K562 (cell line): Measurements from ENCODE around the gene OLR1. TPM values are rescaled to one million over a fixed set of nuclear protein-coding genes. Genes with fewer than 3 reads are reported as not detected.
A peak's percentile ranks its signal among the peaks of the same experiment; 100 is the strongest.

Experiments used
- ATAC-seq: fragments of 200-7000 bp; cut with Tn5 transposase; 3 replicates; pipeline ENCODE4 v1.9.1; 2020; ENCODE audit warnings: moderate library complexity
- BruUV-seq: library from RNA; stranded (reverse); fragments of 400-500 nt; replicated peaks from 2 replicates; lab custom pipeline; 2021; lab: Mats Ljungman, UMichigan
- CTCF ChIA-PET: fragments of 300-600 bp; formaldehyde crosslinking; extraction: SDS; loops from one replicate; lab custom pipeline; 2021; ENCODE audit warnings: low intra/inter-chr PET ratio; lab: Yijun Ruan, JAX
- POLR2A ChIA-PET: fragments of 300-600, 350-650 bp; sonication (Branson Sonifier 250); formaldehyde crosslinking; extraction: SDS; loops from one replicate; lab custom pipeline; 2021; ENCODE audit warnings: antibody characterized with exemption, inconsistent platforms; lab: Yijun Ruan, JAX
- DNase-seq, 4 experiments: peaks; one replicate each; pipeline versions ENCODE4 v3.0.0 to v3.0.0-alpha.2; 2011 to 2018; ENCODE audit warnings: low spot score in 3 of 4, mixed read lengths in 3 of 4; ENCODE audit errors: extremely low read depth in 1 of 4
- FAIRE-seq: peaks from 2 replicates; lab custom pipeline; 2011; peaks lifted over from hg19 to GRCh38; lab: Jason Lieb, UNC
- H2AFZ ChIP-seq: 2 replicates; pipeline ENCODE4 v1.6.0; 2011; ENCODE audit warnings: low read depth, low read length, control low read depth, inconsistent platforms
- H3K27ac ChIP-seq: fragments of 200-600 bp; 3 replicates; pipeline ENCODE4 v1.8.0; 2011; ENCODE audit warnings: low read depth, mild to moderate bottlenecking, control low read depth, inconsistent platforms, low read length, moderate library complexity, mixed read lengths; ENCODE audit errors: extremely low read depth
- H3K27me3 ChIP-seq, 2 experiments: fragments of 300-600 bp in 1 of 2; 2 replicates in 1 of 2; 3 replicates in 1 of 2; pipeline versions ENCODE4 v1.6.0 to v1.8.0; 2011; ENCODE audit warnings: inconsistent platforms in 2 of 2, low read length in 2 of 2, mild to moderate bottlenecking in 1 of 2, mixed read lengths in 1 of 2, moderate library complexity in 1 of 2; ENCODE audit not compliant: control insufficient read depth in 2 of 2, insufficient read depth in 2 of 2
- H3K36me3 ChIP-seq: fragments of 300-600 bp; 3 replicates; pipeline ENCODE4 v1.8.0; 2011; ENCODE audit warnings: mild to moderate bottlenecking, low read length, inconsistent platforms; ENCODE audit not compliant: control insufficient read depth, insufficient read depth
- H3K4me1 ChIP-seq, 2 experiments: fragments of 200-600 bp in 1 of 2; replicated peaks in 1 of 2; 2 replicates in 1 of 2; 3 replicates in 1 of 2; pipeline versions ENCODE4 v1.5.1 to v1.8.0; 2011; ENCODE audit warnings: inconsistent platforms in 2 of 2, low read length in 2 of 2, mild to moderate bottlenecking in 1 of 2, mixed read lengths in 1 of 2, moderate library complexity in 1 of 2; ENCODE audit not compliant: control insufficient read depth in 2 of 2, insufficient read depth in 2 of 2
- H3K4me2 ChIP-seq: 2 replicates; pipeline ENCODE4 v1.6.1; 2011; ENCODE audit warnings: low read length, control low read depth, inconsistent platforms, mixed read lengths; ENCODE audit not compliant: insufficient read depth
- H3K4me3 ChIP-seq: fragments of 200-600 bp; sonication (generic), shearing (Covaris generic); 2 replicates; pipeline ENCODE4 v1.5.1; 2016; ENCODE audit warnings: control low read depth, inconsistent platforms
- H3K79me2 ChIP-seq: fragments of 200-600 bp; 3 replicates; pipeline ENCODE4 v1.8.0; 2011; ENCODE audit warnings: low read length, inconsistent platforms; ENCODE audit not compliant: control insufficient read depth, insufficient read depth
- H3K9ac ChIP-seq, 2 experiments: 2 replicates each; pipeline versions ENCODE4 v1.6.0 to v1.6.1; 2011; ENCODE audit warnings: low read depth in 2 of 2, low read length in 2 of 2, control low read depth in 1 of 2, inconsistent platforms in 1 of 2, mild to moderate bottlenecking in 1 of 2, mixed read lengths in 1 of 2; ENCODE audit not compliant: insufficient read depth in 1 of 2
- H3K9me1 ChIP-seq: one replicate; pipeline ENCODE4 v1.6.0; 2011; ENCODE audit warnings: inconsistent platforms, mild to moderate bottlenecking, low read length, moderate library complexity; ENCODE audit not compliant: control insufficient read depth, insufficient read depth
- H3K9me3 ChIP-seq: replicated peaks from 2 replicates; pipeline ENCODE4 v1.5.1; 2011; ENCODE audit warnings: low read depth, low read length, inconsistent platforms; ENCODE audit not compliant: control insufficient read depth, insufficient read depth
- H4K20me1 ChIP-seq: replicated peaks from 2 replicates; pipeline ENCODE4 v1.6.1; 2011; ENCODE audit warnings: low read length, inconsistent platforms, mixed read lengths; ENCODE audit not compliant: control insufficient read depth, insufficient read depth
- ARHGAP35 ChIP-seq: fragments of 450-650 bp; IDR thresholded peaks from 2 replicates; pipeline ENCODE4 v1.6.1; 2018; ENCODE audit not compliant: partially characterized antibody
- ARID1B ChIP-seq: fragments of 450-650 bp; IDR thresholded peaks from 2 replicates; pipeline ENCODE4 v1.6.1; 2016; ENCODE audit warnings: antibody characterized with exemption, mild to moderate bottlenecking, inconsistent platforms
- C11orf30 ChIP-seq: fragments of 450-650 bp; IDR thresholded peaks from 2 replicates; pipeline ENCODE4 v1.6.1; 2016; ENCODE audit warnings: low read depth, mild to moderate bottlenecking
- DPF2 ChIP-seq: fragments of 450-650 bp; IDR thresholded peaks from 2 replicates; pipeline ENCODE4 v1.6.1; 2016
- E2F3 ChIP-seq: fragments of 250-450 bp; sonication (Bioruptor Pico); IDR thresholded peaks from 2 replicates; pipeline ENCODE4 v1.4.0; 2020; ENCODE audit warnings: mild to moderate bottlenecking
- NR2C1 ChIP-seq, 2 experiments: fragments of 450-650 bp; IDR thresholded peaks; 2 replicates each; pipeline ENCODE4 v1.6.1; 2017; ENCODE audit warnings: mild to moderate bottlenecking in 2 of 2, antibody characterized with exemption in 1 of 2, inconsistent platforms in 1 of 2, missing compliant biosample characterization in 1 of 2, missing genetic modification characterization in 1 of 2
- SIRT6 ChIP-seq: IDR thresholded peaks from one replicate; pipeline ENCODE4 v1.6.1; 2012; ENCODE audit warnings: low read depth, mild to moderate bottlenecking, control low read depth, inconsistent platforms, low read length, moderate library complexity
- SMAD3 ChIP-seq: fragments of 450-650 bp; formaldehyde crosslinking; conservative IDR thresholded peaks from 2 replicates; pipeline ENCODE4 v1.4.0; 2020; ENCODE audit warnings: mild to moderate bottlenecking
- SMARCE1 ChIP-seq: fragments of 450-650 bp; IDR thresholded peaks from 2 replicates; pipeline ENCODE4 v1.7.1; 2016; ENCODE audit warnings: mild to moderate bottlenecking
- ZKSCAN3 ChIP-seq: fragments of 250-450 bp; sonication (Bioruptor Pico); IDR thresholded peaks from 2 replicates; pipeline ENCODE4 v1.4.0; 2020
- WGBS: fragments of 100-300 bp; shearing (Covaris generic); methylation state at CpG from one replicate; pipeline ENCODE4 v1.1.6; 2016; ENCODE audit warnings: low coverage, mixed read lengths; ENCODE audit not compliant: insufficient coverage; ENCODE audit errors: missing lambda C conversion rate; 5-methylcytosine and 5-hydroxymethylcytosine counted together
- in situ Hi-C: fragments of 300-500 bp; cut with MboI; formaldehyde crosslinking; loops from 4 replicates; pipeline ENCODE4 v1.15.0; 2018; ENCODE audit warnings: inconsistent platforms, mixed read lengths
- intact Hi-C: fragments of 100-400 bp; cut with micrococcal nuclease; formaldehyde crosslinking; loops from 2 replicates; pipeline ENCODE4 v1.14.2; 2022
- polyA plus RNA-seq, 8 experiments: library from polyadenylated mRNA; depleted of rRNA in 4 of 8; stranded (reverse) in 5 of 8; unstranded in 3 of 8; fragments of >200 nt; fragmentation: Nextera tagmentation in 2 of 8; fragmentation: Illumina TruSeq in 1 of 8; extraction: Ambion mirVana in 2 of 8; extraction: Trizol in 1 of 8; gene quantifications; 2 replicates each; pipeline versions ENCODE4 v1.2.1 to v1.2.3, GENCODE V29; 2011 to 2014; ENCODE audit warnings: inconsistent platforms in 1 of 8, missing spikeins in 1 of 8
- total RNA-seq, 7 experiments: library from RNA; depleted of rRNA in 6 of 7; stranded (reverse); fragments of >200 nt in 6 of 7; fragmentation: Illumina TruSeq in 2 of 7; extraction: Trizol in 2 of 7; gene quantifications; 2 replicates each; pipeline versions ENCODE4 v1.2.1 to v1.2.3, GENCODE V29; 2011 to 2021; ENCODE audit warnings: low replicate concordance in 1 of 7
- TF ChIP-seq, protein P1 (sequence below): fragments of 250-450 bp; sonication (Bioruptor Pico); IDR thresholded peaks from 2 replicates; pipeline ENCODE4 v1.5.0; 2021
- TF ChIP-seq, protein P2 (sequence below), 2 experiments: fragments of 450-650 bp in 1 of 2; sonication (generic) in 1 of 2; formaldehyde crosslinking in 1 of 2; IDR thresholded peaks; 2 replicates each; pipeline versions ENCODE4 v1.7.1 to v1.9.0; 2016 to 2022; ENCODE audit warnings: inconsistent platforms in 1 of 2, mild to moderate bottlenecking in 1 of 2, missing genetic modification reagents in 1 of 2

Gene OLR1
- total and polyA plus RNA-seq, 9 of the 15 experiments (the other 6 are each of a cell fraction or from before 2014, with no cell fraction given): not detected

DNA sequence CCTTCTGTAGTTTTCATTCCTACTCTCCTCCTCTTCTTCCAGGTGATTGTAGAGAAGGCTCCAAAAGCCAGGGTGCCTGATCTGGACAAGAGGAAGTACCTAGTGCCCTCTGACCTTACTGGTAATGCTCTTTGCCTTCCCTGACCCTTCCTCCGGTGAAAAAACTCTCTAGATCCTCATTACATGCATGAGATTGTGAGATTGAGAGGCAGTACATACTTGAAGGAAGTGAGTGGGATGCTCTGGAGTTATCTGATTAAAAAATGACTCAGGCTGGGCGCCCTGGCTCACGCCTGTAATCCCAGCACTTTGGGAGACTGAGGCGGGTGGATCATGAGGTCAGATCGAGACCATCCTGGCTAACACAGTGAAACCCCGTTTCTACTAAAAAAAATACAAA lies 46.1 kb upstream of the OLR1 start:
- no peak for ATAC-seq
- ChIA-PET CTCF (no interaction called here), POLR2A (no interaction called here)
- no peak overlapping the region for H3K9ac ChIP-seq
- intact Hi-C loops (no loop called here), in situ Hi-C loops (no loop called here)
- peaks cover 9 to 10% of the 10 kb centered on the region in 2 experiments for H3K4me1 ChIP-seq
- no peak for FAIRE-seq
- peaks cover 18% of the 10 kb centered on the region for H3K79me2 ChIP-seq
- H3K27ac ChIP-seq: no peak overlapping the region
- 48% methylated on average over 6 of the region's 6 CpGs for WGBS
- BruUV-seq: no TSS peak
- peak in 2 of 4 experiments; percentile 7 to 21 for DNase-seq
- peaks cover 10% of the 10 kb centered on the region; the same call in 2 of the 3 replicates for H3K36me3 ChIP-seq
- no peaks in the 10 kb centered on the region for H4K20me1 ChIP-seq
- H3K4me3 ChIP-seq: no peak overlapping the region
- no peaks in the 10 kb centered on the region for H3K27me3 ChIP-seq
- no peak overlapping the region for H3K4me2 ChIP-seq
- no peak overlapping the region for H2AFZ ChIP-seq
- H3K9me1 ChIP-seq: no peaks in the 10 kb centered on the region
- no peaks in the 10 kb centered on the region for H3K9me3 ChIP-seq
- no peak for TF ChIP-seq ARHGAP35
- TF ChIP-seq E2F3 (CRISPR knock-in tag): no peak
- TF ChIP-seq SIRT6: no peak
- peak; percentile 26; the same call in 1 of the 2 replicates for TF ChIP-seq NR2C1 (IDR thresholded peaks at IDR 0.05)
- TF ChIP-seq NR2C1 (tag; IDR thresholded peaks at IDR 0.05): 0 out of 2 replicates have a peak, but pooled peaks have one; percentile 31
- no peak for TF ChIP-seq ZKSCAN3 (CRISPR knock-in tag)
- TF ChIP-seq, protein P1, sequence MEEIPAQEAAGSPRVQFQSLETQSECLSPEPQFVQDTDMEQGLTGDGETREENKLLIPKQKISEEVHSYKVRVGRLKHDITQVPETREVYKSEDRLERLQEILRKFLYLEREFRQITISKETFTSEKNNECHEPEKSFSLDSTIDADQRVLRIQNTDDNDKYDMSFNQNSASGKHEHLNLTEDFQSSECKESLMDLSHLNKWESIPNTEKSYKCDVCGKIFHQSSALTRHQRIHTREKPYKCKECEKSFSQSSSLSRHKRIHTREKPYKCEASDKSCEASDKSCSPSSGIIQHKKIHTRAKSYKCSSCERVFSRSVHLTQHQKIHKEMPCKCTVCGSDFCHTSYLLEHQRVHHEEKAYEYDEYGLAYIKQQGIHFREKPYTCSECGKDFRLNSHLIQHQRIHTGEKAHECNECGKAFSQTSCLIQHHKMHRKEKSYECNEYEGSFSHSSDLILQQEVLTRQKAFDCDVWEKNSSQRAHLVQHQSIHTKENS (CRISPR knock-in tag): no peak
- 0 out of 2 replicates have a peak, but pooled peaks have one; percentile 22 for TF ChIP-seq DPF2
- TF ChIP-seq C11orf30: no peak
- peak; percentile 23; the same call in 1 of the 2 replicates for TF ChIP-seq ARID1B
- TF ChIP-seq SMAD3: no peak
- TF ChIP-seq, protein P2, sequence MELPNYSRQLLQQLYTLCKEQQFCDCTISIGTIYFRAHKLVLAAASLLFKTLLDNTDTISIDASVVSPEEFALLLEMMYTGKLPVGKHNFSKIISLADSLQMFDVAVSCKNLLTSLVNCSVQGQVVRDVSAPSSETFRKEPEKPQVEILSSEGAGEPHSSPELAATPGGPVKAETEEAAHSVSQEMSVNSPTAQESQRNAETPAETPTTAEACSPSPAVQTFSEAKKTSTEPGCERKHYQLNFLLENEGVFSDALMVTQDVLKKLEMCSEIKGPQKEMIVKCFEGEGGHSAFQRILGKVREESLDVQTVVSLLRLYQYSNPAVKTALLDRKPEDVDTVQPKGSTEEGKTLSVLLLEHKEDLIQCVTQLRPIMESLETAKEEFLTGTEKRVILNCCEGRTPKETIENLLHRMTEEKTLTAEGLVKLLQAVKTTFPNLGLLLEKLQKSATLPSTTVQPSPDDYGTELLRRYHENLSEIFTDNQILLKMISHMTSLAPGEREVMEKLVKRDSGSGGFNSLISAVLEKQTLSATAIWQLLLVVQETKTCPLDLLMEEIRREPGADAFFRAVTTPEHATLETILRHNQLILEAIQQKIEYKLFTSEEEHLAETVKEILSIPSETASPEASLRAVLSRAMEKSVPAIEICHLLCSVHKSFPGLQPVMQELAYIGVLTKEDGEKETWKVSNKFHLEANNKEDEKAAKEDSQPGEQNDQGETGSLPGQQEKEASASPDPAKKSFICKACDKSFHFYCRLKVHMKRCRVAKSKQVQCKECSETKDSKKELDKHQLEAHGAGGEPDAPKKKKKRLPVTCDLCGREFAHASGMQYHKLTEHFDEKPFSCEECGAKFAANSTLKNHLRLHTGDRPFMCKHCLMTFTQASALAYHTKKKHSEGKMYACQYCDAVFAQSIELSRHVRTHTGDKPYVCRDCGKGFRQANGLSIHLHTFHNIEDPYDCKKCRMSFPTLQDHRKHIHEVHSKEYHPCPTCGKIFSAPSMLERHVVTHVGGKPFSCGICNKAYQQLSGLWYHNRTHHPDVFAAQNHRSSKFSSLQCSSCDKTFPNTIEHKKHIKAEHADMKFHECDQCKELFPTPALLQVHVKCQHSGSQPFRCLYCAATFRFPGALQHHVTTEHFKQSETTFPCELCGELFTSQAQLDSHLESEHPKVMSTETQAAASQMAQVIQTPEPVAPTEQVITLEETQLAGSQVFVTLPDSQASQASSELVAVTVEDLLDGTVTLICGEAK (IDR thresholded peaks at IDR 0.05): no peak
- TF ChIP-seq, protein P2 (CRISPR knock-in tag; IDR thresholded peaks at IDR 0.05): no peak
- TF ChIP-seq SMARCE1: 0 out of 2 replicates have a peak, but pooled peaks have one; percentile 23
